Fibroblast of villous mesenchyme (primary cell): ENCODE measurements around the gene RAD18. TPM values are rescaled to one million over a fixed set of nuclear protein-coding genes. Genes with fewer than 3 reads are reported as not detected.

ENCODE experiments used
- DNase-seq: peaks from one replicate; pipeline ENCODE4 v3.0.0-alpha.2; 2010; ENCODE audit warnings: low read depth
- H3K4me3 ChIP-seq: 2 replicates; pipeline ENCODE4 v1.5.1; 2011; ENCODE audit warnings: low read depth, mild to moderate bottlenecking, low read length
- total RNA-seq: library from RNA; depleted of rRNA; stranded (reverse); fragments of >200 nt; gene quantifications from 2 replicates; pipeline ENCODE4 v1.2.3, GENCODE V29; 2012
- TF ChIP-seq, protein P1 (sequence below): IDR thresholded peaks from 2 replicates; pipeline ENCODE4 v1.5.1; 2012; ENCODE audit warnings: low read depth, mild to moderate bottlenecking, low read length; ENCODE audit not compliant: insufficient read depth

RAD18 gene
- total RNA-seq, 1 donor: 18.1 TPM

DNA sequence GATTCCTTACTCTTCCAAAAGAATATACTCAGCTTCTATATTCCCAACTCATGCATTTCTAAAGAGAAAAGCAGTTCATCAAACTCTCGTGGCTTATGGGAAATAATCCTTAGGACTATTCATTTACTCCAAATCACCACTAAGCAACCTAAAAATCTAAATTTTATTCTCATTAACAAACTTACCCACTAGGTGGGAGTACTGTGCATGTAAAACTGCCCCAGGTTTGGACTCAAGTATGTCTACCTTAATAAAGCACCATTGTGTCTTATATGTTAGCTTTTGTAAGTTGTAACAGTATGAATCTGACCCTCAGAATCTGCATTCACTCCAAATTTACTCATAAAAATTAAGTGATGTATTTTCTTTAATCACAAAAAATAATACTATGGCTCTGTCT lies 25.3 kb downstream of the RAD18 start:
- TF ChIP-seq, protein P1, sequence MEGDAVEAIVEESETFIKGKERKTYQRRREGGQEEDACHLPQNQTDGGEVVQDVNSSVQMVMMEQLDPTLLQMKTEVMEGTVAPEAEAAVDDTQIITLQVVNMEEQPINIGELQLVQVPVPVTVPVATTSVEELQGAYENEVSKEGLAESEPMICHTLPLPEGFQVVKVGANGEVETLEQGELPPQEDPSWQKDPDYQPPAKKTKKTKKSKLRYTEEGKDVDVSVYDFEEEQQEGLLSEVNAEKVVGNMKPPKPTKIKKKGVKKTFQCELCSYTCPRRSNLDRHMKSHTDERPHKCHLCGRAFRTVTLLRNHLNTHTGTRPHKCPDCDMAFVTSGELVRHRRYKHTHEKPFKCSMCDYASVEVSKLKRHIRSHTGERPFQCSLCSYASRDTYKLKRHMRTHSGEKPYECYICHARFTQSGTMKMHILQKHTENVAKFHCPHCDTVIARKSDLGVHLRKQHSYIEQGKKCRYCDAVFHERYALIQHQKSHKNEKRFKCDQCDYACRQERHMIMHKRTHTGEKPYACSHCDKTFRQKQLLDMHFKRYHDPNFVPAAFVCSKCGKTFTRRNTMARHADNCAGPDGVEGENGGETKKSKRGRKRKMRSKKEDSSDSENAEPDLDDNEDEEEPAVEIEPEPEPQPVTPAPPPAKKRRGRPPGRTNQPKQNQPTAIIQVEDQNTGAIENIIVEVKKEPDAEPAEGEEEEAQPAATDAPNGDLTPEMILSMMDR: peak; percentile 53
- H3K4me3 ChIP-seq: no peak overlapping the region
- peak; percentile 39 for DNase-seq

DNA sequence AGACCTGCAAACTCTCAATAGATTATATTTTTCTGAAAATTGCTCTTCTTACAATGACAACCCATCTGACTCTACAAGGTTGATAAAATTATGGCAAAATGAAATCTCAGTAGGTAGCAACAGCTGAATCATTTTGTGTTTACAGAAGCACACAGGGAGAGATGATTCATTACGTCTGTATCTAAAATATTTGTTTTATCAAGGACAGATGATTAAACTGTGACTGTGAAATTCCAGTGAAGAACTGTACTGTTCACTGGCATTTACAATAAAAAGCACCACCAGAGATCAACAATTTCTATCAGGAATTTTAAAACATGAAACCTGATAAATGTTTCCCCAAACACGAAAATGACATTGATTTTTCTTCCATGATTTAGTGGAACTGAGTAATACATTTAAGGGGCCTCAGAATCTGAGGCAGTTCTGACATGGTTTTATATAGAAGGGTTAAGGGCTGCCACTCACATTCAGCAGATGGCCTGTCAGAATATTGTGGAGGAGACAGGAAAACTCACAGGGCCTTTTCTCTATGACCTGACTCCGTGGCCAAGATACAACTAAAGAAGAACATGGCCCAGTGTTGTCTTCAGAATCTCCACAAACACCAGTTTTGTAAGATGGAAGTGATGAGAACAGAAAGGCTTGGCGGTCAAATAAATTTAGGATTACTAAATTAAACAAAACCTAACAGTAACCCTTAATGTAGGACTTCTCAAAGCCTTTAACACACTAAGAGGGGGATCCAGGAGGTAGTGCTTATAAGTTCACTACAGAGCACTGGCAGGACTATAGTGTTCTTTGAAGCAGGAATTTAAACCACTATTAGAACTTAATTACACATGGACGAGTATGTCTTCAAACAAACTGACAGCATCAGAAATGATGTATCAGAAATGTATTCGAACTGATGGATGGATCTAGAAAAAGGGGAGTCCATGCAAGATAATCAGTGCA lies 25.9 kb downstream of the RAD18 start:
- TF ChIP-seq, protein P1: no peak
- no peak overlapping the region for H3K4me3 ChIP-seq
- DNase-seq: peak; percentile 72

DNA sequence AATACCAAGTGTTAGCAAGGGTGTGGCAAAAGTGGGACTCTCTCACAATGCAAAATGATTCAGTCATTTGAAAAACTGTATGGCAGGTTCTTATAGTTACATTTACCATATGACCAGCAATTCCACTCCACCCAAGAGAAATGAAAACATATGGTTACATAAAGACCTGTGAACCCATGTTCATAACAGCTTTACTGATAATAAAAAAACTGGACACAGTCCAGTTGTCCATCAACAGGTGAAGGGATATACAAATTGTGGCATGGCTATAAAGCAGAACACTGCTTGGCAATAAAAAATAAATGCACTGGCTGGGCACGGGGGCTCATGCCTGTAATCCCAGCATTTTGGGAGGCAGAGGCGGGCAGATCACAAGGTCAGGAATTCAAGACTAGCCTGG lies 30.8 kb downstream of the RAD18 start:
- no peak overlapping the region for H3K4me3 ChIP-seq
- TF ChIP-seq, protein P1: no peak
- DNase-seq: peak; percentile 21

DNA sequence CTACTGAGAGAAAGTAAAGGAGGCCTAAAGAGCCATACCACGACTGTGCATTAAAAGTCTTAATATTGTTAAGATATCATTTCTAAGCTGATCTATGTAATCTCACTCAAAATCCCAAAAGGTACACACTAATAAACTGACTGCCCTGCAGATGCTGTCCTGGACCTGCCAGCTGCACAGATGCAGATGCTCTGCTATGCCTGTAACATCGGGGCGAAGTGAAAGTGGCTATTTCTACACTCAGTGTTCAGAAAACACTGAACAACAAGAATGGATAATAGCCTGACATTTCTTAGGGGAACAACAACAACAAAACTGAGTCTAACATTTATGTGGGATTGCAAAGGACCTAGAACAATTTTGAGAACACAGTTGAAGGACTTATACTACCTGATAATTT lies 31.9 kb downstream of the RAD18 start:
- H3K4me3 ChIP-seq: peak overlapping the region; percentile 41
- peak; percentile 36 for DNase-seq
- TF ChIP-seq, protein P1: no peak

DNA sequence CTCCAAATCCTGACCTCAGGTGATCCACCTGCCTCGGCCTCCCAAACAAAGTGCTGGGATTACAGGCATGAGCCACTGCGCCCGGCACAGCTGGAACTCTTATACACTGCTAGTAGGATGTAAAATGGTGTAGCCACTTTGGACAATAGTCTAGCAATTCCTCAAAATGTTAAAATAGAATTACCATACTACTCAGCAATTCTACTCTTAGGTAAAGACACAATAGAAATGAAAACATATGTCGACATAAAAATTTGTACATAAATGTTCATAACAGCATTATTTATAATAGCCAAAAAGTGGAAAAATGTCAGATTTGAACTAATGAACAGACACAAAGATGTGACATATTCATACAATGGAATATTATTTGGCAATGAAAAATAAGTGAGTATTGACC lies 33.4 kb downstream of the RAD18 start:
- no peak overlapping the region for H3K4me3 ChIP-seq
- DNase-seq: no peak
- TF ChIP-seq, protein P1: no peak

DNA sequence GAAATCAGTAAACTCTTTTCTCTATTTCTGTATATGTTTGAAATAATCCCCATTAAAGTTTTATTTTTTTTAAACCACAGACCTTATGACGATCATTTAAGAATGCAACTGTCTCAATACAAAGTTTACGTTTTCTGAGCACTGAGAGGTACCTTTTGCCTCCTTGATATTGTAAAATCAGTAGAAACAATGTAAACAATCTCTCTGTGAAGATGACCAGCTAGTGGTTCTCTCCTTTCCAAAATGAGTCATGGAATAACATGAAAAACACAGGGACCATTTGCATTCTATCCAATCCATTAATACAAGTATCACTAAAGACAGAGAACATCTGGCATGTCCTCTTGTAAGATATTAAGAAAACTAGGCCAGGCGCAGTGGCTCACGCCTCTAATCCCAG lies 48.8 kb downstream of the RAD18 start:
- TF ChIP-seq, protein P1: no peak
- no peak overlapping the region for H3K4me3 ChIP-seq
- DNase-seq: peak; percentile 81
